GM18502 (cell line): ENCODE results near the gene CPHXL.

Experiments used
- ATAC-seq: cut with Tn5 transposase; IDR thresholded peaks from one replicate; pipeline ENCODE4 v1.9.1; 2021; ENCODE audit warnings: mild to moderate bottlenecking; ENCODE audit not compliant: unreplicated experiment, poor library complexity

CPHXL gene

GRCh38 chr16:75703306-75703705 lies 23.0 kb downstream of the CPHXL start:
- no peak for ATAC-seq

DNA sequence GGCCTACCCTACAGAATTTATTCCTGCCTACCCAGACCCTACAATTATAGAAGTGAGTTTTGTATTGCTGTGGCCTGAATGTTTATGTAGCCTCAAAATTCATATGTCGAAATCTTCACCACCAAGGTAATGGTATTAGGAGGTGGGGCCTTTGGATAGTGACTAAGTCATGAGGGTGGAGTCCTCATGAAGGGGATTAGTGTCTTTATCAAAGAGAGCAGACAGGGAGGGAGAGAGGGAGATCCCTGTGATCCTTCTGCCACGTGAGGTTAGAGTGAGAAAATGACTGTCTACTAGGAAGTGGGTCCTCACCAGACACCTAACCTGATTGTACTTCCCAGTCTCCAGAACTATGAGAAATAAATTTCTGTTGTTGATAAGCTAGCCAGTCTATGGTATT lies 24.0 kb downstream of the CPHXL start:
- no peak for ATAC-seq

DNA sequence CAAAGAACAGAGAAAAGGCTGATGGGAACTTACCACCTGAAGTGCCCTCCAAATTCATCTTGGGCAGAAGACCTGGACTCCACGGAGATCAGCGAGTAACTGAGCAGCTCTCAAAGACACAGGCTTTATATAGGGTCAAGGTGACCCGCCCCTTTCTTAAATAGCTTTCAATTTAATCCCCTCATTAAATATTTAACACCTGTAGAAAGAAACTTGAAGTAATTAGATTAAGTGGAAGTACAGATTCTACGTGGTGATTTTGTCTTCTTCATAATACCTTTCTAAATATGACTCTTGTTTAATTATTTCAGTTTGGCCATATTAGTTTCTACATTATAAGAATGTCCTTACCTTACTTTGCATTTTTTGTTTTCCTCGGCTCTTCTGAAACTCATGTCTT lies 24.9 kb downstream of the CPHXL start, which contains the start of gene DUXB:
DUXB (minus strand) TSS at position 101 of the 400 bp plus-strand sequence; CDS start at position 58, 43 bp downstream.
- ATAC-seq = no peak

GRCh38 chr16:75697571-75697970 lies 28.7 kb downstream of the CPHXL start:
- no peak for ATAC-seq

- no peak for ATAC-seq
Measured at GRCh38 chr16:75695708-75696107, 30.6 kb downstream of the CPHXL start.

GRCh38 chr16:75687361-75687760 lies 38.9 kb downstream of the CPHXL start:
- ATAC-seq = no peak

DNA sequence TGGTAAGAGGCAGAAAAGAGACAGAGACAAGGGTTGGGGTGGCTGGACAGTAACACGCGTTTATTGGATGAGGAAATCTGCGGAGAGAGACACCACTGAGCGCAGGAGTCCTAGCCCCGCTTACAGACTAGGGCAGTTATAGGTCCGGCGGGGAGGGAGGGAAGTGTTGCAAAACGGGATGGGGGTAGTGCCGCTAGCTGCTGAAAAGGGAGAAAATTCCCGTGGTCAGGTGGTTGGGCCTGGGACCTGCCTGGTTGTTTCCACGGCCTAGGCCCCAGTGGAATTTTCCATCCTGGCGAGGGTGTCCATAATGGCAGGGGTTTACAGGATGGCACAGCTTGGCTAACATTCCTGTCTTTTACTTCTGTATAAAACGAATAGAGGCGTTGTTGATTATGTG lies 44.0 kb downstream of the CPHXL start:
- ATAC-seq = no peak

GRCh38 chr16:75679366-75679765 lies 46.9 kb downstream of the CPHXL start:
- no peak for ATAC-seq

DNA sequence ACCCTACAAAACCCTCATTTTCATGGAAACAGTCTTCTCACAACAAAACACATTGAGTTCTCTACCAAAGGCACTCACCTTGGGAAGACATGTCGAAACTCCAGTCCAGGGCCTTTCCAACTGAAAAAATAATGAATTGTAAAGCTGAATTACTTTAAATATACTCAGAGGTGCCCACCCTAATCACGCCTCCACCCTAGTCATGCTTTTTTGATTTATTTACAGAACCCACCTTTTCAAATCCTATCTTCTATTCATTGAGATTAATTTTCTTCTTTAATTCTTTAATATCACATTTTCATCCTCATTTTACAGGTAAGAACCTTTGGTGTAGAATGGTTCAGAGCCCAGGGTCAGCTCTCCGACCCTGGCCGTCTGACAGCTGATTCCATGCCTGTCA lies 49.4 kb downstream of the CPHXL start, which contains the start of gene CPHXL2:
CPHXL2 (minus strand) TSS at position 101 of the 400 bp plus-strand sequence; CDS start at position 91, 10 bp downstream.
- no peak for ATAC-seq

- no peak for ATAC-seq
Measured at GRCh38 chr16:75667503-75667902, 58.8 kb downstream of the CPHXL start.
